ENCODE results near the gene EIF3K.

- TF ChIP-seq EZH2 (IDR thresholded peaks at IDR 0.05) = no peak
- TF ChIP-seq CTCF (IDR thresholded peaks at IDR 0.05) = no peak
- TF ChIP-seq EZH2phosphoT487 (IDR thresholded peaks at IDR 0.05) = no peak
These were observed 50.6 kb downstream of the EIF3K start for GRCh38 chr19:38669552-38669951.
